SK-N-SH (cell line): ENCODE results near the gene ACSS2. TPM values are rescaled to one million over a fixed set of nuclear protein-coding genes. Genes with fewer than 3 reads are reported as not detected.
A peak's percentile ranks its signal among the peaks of the same experiment; 100 is the strongest.

Source experiments
- CTCF ChIA-PET: fragments of 300-600, 350-600 bp; formaldehyde crosslinking; extraction: SDS; loops from one replicate; lab custom pipeline; 2021; lab: Yijun Ruan, JAX
- POLR2A ChIA-PET: fragments of 350-600 bp; sonication (Branson Sonifier 250); formaldehyde crosslinking; extraction: SDS; loops from one replicate; lab custom pipeline; 2020; ENCODE audit warnings: antibody characterized with exemption, inconsistent platforms; lab: Yijun Ruan, JAX
- DNase-seq: peaks from one replicate; pipeline ENCODE4 v3.0.0; 2012
- H2AFZ ChIP-seq: fragments of 200-600 bp; sonication (generic); 2 replicates; pipeline ENCODE4 v1.8.1; 2016; ENCODE audit warnings: antibody characterized with exemption, mild to moderate bottlenecking, low read depth
- H3F3A ChIP-seq: fragments of 200-600 bp; sonication (generic); replicated peaks from 2 replicates; pipeline ENCODE3; 2016; ENCODE audit warnings: antibody characterized with exemption, mild to moderate bottlenecking; ENCODE audit not compliant: insufficient read depth
- H3K27ac ChIP-seq, 2 experiments: fragments of 200-500 bp in 1 of 2; fragments of 200-600 bp in 1 of 2; sonication (Bioruptor generic) in 1 of 2; sonication (generic), shearing (Covaris generic) in 1 of 2; 2 replicates each; pipeline versions ENCODE4 v1.5.1 to v1.6.1; 2014 to 2016; ENCODE audit warnings: low read depth in 2 of 2, inconsistent platforms in 1 of 2, low read length in 1 of 2, mild to moderate bottlenecking in 1 of 2, mixed read lengths in 1 of 2
- H3K27me3 ChIP-seq: fragments of 200-600 bp; sonication (generic), shearing (Covaris generic); 2 replicates; pipeline ENCODE4 v1.6.1; 2016; ENCODE audit warnings: mixed run types; ENCODE audit not compliant: insufficient read depth
- H3K36me3 ChIP-seq, 2 experiments: fragments of 200-500 bp in 1 of 2; fragments of 200-600 bp in 1 of 2; sonication (Bioruptor generic) in 1 of 2; sonication (generic) in 1 of 2; replicated peaks in 1 of 2; 2 replicates each; pipeline versions ENCODE3 to v1.5.1; 2014 to 2016; ENCODE audit warnings: low read length in 1 of 2, mild to moderate bottlenecking in 1 of 2; ENCODE audit not compliant: insufficient read depth in 2 of 2, control insufficient read depth in 1 of 2
- H3K4me1 ChIP-seq, 2 experiments: fragments of 200-500 bp in 1 of 2; fragments of 200-600 bp in 1 of 2; sonication (Bioruptor generic) in 1 of 2; sonication (generic), shearing (Covaris generic) in 1 of 2; 2 replicates each; pipeline versions ENCODE4 v1.5.1 to v1.6.1; 2014 to 2016; ENCODE audit warnings: low read depth in 1 of 2, low read length in 1 of 2, mixed run types in 1 of 2; ENCODE audit not compliant: insufficient read depth in 2 of 2, control insufficient read depth in 1 of 2
- H3K4me2 ChIP-seq: fragments of 200-600 bp; sonication (generic), shearing (Covaris generic); 2 replicates; pipeline ENCODE4 v1.6.1; 2017; ENCODE audit warnings: mixed run types
- H3K4me3 ChIP-seq, 2 experiments: fragments of 200-500 bp in 1 of 2; fragments of 200-600 bp in 1 of 2; sonication (Bioruptor generic) in 1 of 2; sonication (generic), shearing (Covaris generic) in 1 of 2; 2 replicates each; pipeline versions ENCODE4 v1.5.1 to v1.8.1; 2014 to 2016; ENCODE audit warnings: low read depth in 2 of 2, inconsistent platforms in 1 of 2, low read length in 1 of 2, mild to moderate bottlenecking in 1 of 2, mixed read lengths in 1 of 2, moderate library complexity in 1 of 2
- H3K79me2 ChIP-seq: fragments of 200-600 bp; sonication (generic); 2 replicates; pipeline ENCODE4 v1.8.1; 2017; ENCODE audit warnings: mild to moderate bottlenecking; ENCODE audit not compliant: insufficient read depth
- H3K9ac ChIP-seq: fragments of 200-600 bp; sonication (generic); 2 replicates; pipeline ENCODE4 v1.6.1; 2017; ENCODE audit warnings: mixed run types
- H3K9me2 ChIP-seq: fragments of 200-600 bp; sonication (generic); 2 replicates; pipeline ENCODE4 v1.6.1; 2017; ENCODE audit warnings: mixed run types
- H3K9me3 ChIP-seq: fragments of 200-600 bp; sonication (generic); 2 replicates; pipeline ENCODE4 v1.6.1; 2017; ENCODE audit warnings: mixed run types, mild to moderate bottlenecking, moderate library complexity
- H4K20me1 ChIP-seq: fragments of 200-600 bp; sonication (generic); 2 replicates; pipeline ENCODE4 v1.6.1; 2017; ENCODE audit warnings: mild to moderate bottlenecking, mixed run types; ENCODE audit not compliant: insufficient read depth
- ELF1 ChIP-seq: IDR thresholded peaks from 2 replicates; pipeline ENCODE4 v1.4.0; 2012
- EP300 ChIP-seq, 2 experiments: IDR thresholded peaks; 2 replicates each; pipeline versions ENCODE4 v1.4.0 to v1.6.1; 2012; ENCODE audit warnings: borderline replicate concordance in 1 of 2, low read depth in 1 of 2, low read length in 1 of 2
- EZH2phosphoT487 ChIP-seq: fragments of 200-600 bp; sonication (generic); IDR thresholded peaks from 2 replicates; pipeline ENCODE4 v1.6.1; 2017; ENCODE audit warnings: low read depth, mixed run types, mild to moderate bottlenecking, antibody characterized with exemption, moderate library complexity, borderline replicate concordance
- FOSL2 ChIP-seq: IDR thresholded peaks from 2 replicates; pipeline ENCODE4 v1.4.0; 2012; ENCODE audit warnings: low read depth, mild to moderate bottlenecking, moderate library complexity, borderline replicate concordance
- FOXJ3 ChIP-seq: sonication (generic); formaldehyde crosslinking; IDR thresholded peaks from 2 replicates; pipeline ENCODE4 v1.5.1; 2020; ENCODE audit warnings: mild to moderate bottlenecking, missing genetic modification reagents
- FOXM1 ChIP-seq: IDR thresholded peaks from 2 replicates; pipeline ENCODE4 v1.4.0; 2012; ENCODE audit warnings: low read depth, mild to moderate bottlenecking
- GABPA ChIP-seq: IDR thresholded peaks from 2 replicates; pipeline ENCODE4 v1.4.0; 2012; ENCODE audit warnings: low read depth, mild to moderate bottlenecking
- GATA2 ChIP-seq: sonication (generic); formaldehyde crosslinking; IDR thresholded peaks from 2 replicates; pipeline ENCODE4 v1.5.0; 2020; ENCODE audit warnings: mild to moderate bottlenecking, missing genetic modification reagents
- JUND ChIP-seq: IDR thresholded peaks from 2 replicates; pipeline ENCODE4 v1.4.0; 2012
- MEF2A ChIP-seq: IDR thresholded peaks from 2 replicates; pipeline ENCODE4 v1.4.0; 2012; ENCODE audit warnings: low read depth, borderline replicate concordance
- MXI1 ChIP-seq: IDR thresholded peaks from 2 replicates; pipeline ENCODE4 v1.6.1; 2012; ENCODE audit warnings: mild to moderate bottlenecking, low read depth, low read length, improper control_type of control experiment
- NRF1 ChIP-seq: IDR thresholded peaks from 2 replicates; pipeline ENCODE4 v1.6.1; 2012; ENCODE audit warnings: low read depth, mild to moderate bottlenecking, low read length
- POLR2AphosphoS5 ChIP-seq: IDR thresholded peaks from 2 replicates; pipeline ENCODE4 v1.6.1; 2012; ENCODE audit warnings: low read depth, low read length
- RCOR1 ChIP-seq: fragments of 150-350 bp; IDR thresholded peaks from 2 replicates; pipeline ENCODE4 v1.6.1; 2017; ENCODE audit warnings: antibody characterized with exemption, low read length
- RFX5 ChIP-seq: IDR thresholded peaks from 2 replicates; pipeline ENCODE4 v1.6.1; 2012; ENCODE audit warnings: mild to moderate bottlenecking, improper control_type of control experiment, low read length
- SIN3A ChIP-seq: IDR thresholded peaks from 2 replicates; pipeline ENCODE4 v1.6.1; 2012; ENCODE audit warnings: low read depth, mild to moderate bottlenecking, low read length, moderate library complexity, borderline replicate concordance
- YY1 ChIP-seq: IDR thresholded peaks from 2 replicates; pipeline ENCODE4 v1.4.0; 2012; ENCODE audit warnings: low read depth, mild to moderate bottlenecking
- WGBS: methylation state at CpG from one replicate; pipeline ENCODE4 v1.1.6; 2017; ENCODE audit warnings: low lambda C conversion rate; 5-methylcytosine and 5-hydroxymethylcytosine counted together
- polyA plus RNA-seq, 3 experiments: library from polyadenylated mRNA; depleted of rRNA; stranded (reverse); fragments of >200 nt; gene quantifications; 2 replicates each; pipeline ENCODE4 v1.2.3, GENCODE V29; 2012
- TF ChIP-seq, protein P1 (sequence below): fragments of 150-350 bp; IDR thresholded peaks from 2 replicates; pipeline ENCODE4 v1.6.1; 2016; ENCODE audit warnings: mild to moderate bottlenecking, low read depth, low read length
- TF ChIP-seq, protein P2 (sequence below): fragments of 150-350 bp; IDR thresholded peaks from 2 replicates; pipeline ENCODE4 v1.6.1; 2017; ENCODE audit warnings: antibody characterized with exemption, low read length, low read depth, borderline replicate concordance
- TF ChIP-seq, protein P3 (sequence below): IDR thresholded peaks from 2 replicates; pipeline ENCODE4 v1.4.0; 2012; ENCODE audit warnings: low read depth
- TF ChIP-seq, protein P4 (sequence below): IDR thresholded peaks from 2 replicates; pipeline ENCODE4 v1.4.0; 2012; ENCODE audit warnings: low read depth, borderline replicate concordance

Gene ACSS2
- polyA plus RNA-seq, 1 of the 3 experiments (the other 2 are of a cell fraction), result 25.5 TPM

DNA sequence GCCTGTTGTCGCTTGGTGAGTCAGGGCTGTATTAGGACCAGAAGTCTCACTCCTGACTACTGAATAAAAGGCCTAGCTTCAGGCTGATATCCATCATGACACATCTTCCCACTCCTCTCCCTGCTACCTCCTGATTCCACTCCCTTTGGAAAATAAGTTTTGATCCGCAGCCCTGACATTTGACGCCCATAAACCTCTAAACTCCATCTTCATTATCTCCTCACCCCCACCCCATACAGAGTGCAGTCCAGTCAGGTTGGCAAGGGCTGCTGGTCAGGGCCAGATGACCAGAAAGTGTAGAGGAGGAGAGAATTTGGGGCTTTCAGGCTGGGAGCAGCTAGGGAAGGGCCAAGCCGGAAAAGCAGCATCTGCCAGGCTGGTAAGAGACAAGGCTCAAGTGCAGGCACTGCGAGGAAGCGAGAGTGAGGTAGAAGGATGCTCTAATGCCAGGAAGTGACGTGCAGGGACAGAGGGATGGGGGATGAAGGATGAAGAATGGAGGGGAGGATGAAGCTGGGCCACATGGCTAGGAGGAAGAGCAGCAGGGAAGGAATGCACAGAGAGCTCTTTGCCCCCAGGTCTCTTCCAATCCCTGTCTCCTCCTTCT lies 5.0 kb upstream of the ACSS2 start:
- Histone ChIP-seq H3K4me2 (peak overlapping the region; percentile 88), H3K9me3 (no peaks in the 10 kb centered on the region), H3K9ac (no peak overlapping the region), H3K9me2 (no peaks in the 10 kb centered on the region), H3K27me3 (no peaks in the 10 kb centered on the region), H3K4me1 (peaks cover 0 to 25% of the 10 kb centered on the region in 2 experiments; a peak in 2 of 4 replicates), H4K20me1 (no peaks in the 10 kb centered on the region), H3F3A (peaks cover 5% of the 10 kb centered on the region), H3K36me3 (no peaks in the 10 kb centered on the region), H3K79me2 (no peaks in the 10 kb centered on the region), H3K4me3 (peak overlapping the region; percentile 72 to 74), H2AFZ (no peak overlapping the region), H3K27ac (no peak overlapping the region)
- CTCF ChIA-PET, result interaction anchor here (1.2 to 6.1 kb wide), 8 partner anchors 18 to 398 kb away, joined by 3 to 49 read pairs (median 6); no protein-coding TSS in a partner anchor
- TF ChIP-seq MXI1 (no peak), EZH2phosphoT487 (no peak), SIN3A (no peak)
- TF ChIP-seq, protein P1, sequence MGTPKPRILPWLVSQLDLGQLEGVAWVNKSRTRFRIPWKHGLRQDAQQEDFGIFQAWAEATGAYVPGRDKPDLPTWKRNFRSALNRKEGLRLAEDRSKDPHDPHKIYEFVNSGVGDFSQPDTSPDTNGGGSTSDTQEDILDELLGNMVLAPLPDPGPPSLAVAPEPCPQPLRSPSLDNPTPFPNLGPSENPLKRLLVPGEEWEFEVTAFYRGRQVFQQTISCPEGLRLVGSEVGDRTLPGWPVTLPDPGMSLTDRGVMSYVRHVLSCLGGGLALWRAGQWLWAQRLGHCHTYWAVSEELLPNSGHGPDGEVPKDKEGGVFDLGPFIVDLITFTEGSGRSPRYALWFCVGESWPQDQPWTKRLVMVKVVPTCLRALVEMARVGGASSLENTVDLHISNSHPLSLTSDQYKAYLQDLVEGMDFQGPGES, result no peak
- POLR2A ChIA-PET, result no interaction called here
- 98% methylated on average over 7 of the region's 7 CpGs for WGBS
- no peak for DNase-seq

DNA sequence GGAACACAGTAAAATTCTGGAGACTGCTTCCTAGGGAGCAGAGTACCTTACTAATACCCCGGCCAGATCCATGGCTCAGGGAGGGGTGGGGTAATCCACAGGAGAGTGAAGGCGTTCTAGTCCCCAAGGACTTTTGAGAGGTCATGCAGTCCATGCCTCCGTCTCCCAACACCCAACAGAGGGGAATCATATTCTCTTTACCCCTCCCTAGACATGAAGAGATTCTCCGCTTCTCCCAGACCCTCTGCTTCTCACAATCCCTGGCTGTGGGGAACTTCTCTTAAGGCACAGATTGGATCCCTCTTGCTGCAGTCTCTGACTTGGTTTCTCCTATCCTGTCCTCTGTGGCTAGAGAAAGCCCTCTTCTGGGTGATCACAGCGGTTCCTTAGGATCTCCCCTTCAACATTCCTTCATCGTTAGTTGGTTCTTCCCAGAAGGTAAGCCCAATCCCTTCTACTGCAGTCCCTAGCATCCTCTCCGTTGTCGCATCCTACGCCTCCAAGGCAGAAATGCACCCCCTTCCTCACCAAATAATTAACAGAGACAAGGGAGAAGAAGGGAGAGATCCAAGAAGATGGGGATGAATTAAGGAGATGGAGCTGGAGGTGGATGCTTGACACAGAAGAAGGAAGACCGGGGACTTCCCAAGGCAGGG lies 4.3 kb upstream of the ACSS2 start:
- no peaks in the 10 kb centered on the region for H3K9me2 ChIP-seq
- no peaks in the 10 kb centered on the region for H3K9me3 ChIP-seq
- no peaks in the 10 kb centered on the region for H4K20me1 ChIP-seq
- peak overlapping the region in 1 of 2 experiments; percentile 58; a peak in 1 of 4 replicates for H3K27ac ChIP-seq
- H3K4me2 ChIP-seq, result peak overlapping the region; percentile 88
- H2AFZ ChIP-seq, result peak overlapping the region; percentile 95
- no peaks in the 10 kb centered on the region for H3K36me3 ChIP-seq
- peak overlapping the region; percentile 70 for H3K9ac ChIP-seq
- ChIA-PET CTCF (interaction anchor here (0.5 to 6.1 kb wide), 18 partner anchors 8 to 398 kb away, joined by 3 to 61 read pairs (median 6); partner anchors contain the start of genes GSS and MYH7B), POLR2A (interaction anchor here (1.1 kb wide), 1 partner anchor 84 kb away, joined by 8 read pairs; the partner anchor contains the start of genes GSS and MYH7B)
- peak overlapping the region; percentile 72 to 74 for H3K4me3 ChIP-seq
- no peak for TF ChIP-seq ELF1
- TF ChIP-seq, protein P1, result no peak
- TF ChIP-seq NRF1, result no peak
- no peak for TF ChIP-seq GABPA
- TF ChIP-seq, protein P2, sequence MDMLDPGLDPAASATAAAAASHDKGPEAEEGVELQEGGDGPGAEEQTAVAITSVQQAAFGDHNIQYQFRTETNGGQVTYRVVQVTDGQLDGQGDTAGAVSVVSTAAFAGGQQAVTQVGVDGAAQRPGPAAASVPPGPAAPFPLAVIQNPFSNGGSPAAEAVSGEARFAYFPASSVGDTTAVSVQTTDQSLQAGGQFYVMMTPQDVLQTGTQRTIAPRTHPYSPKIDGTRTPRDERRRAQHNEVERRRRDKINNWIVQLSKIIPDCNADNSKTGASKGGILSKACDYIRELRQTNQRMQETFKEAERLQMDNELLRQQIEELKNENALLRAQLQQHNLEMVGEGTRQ, result no peak
- no peak for TF ChIP-seq EP300 (IDR thresholded peaks at IDR 0.05; ENCODE audit: borderline replicate concordance in 1 of 2, low read depth in 1 of 2, low read length in 1 of 2)
- TF ChIP-seq, protein P3, sequence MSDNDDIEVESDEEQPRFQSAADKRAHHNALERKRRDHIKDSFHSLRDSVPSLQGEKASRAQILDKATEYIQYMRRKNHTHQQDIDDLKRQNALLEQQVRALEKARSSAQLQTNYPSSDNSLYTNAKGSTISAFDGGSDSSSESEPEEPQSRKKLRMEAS, result no peak
- no peak for TF ChIP-seq JUND
- no peak for TF ChIP-seq FOSL2
- no peak for TF ChIP-seq RFX5
- no peak for TF ChIP-seq FOXJ3 (CRISPR knock-in tag)
- no peak for TF ChIP-seq MEF2A
- TF ChIP-seq, protein P4, sequence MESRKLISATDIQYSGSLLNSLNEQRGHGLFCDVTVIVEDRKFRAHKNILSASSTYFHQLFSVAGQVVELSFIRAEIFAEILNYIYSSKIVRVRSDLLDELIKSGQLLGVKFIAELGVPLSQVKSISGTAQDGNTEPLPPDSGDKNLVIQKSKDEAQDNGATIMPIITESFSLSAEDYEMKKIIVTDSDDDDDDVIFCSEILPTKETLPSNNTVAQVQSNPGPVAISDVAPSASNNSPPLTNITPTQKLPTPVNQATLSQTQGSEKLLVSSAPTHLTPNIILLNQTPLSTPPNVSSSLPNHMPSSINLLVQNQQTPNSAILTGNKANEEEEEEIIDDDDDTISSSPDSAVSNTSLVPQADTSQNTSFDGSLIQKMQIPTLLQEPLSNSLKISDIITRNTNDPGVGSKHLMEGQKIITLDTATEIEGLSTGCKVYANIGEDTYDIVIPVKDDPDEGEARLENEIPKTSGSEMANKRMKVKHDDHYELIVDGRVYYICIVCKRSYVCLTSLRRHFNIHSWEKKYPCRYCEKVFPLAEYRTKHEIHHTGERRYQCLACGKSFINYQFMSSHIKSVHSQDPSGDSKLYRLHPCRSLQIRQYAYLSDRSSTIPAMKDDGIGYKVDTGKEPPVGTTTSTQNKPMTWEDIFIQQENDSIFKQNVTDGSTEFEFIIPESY, result no peak
- TF ChIP-seq YY1, result no peak
- no peak; the same call in 1 of the 2 replicates for TF ChIP-seq MXI1
- no peak for TF ChIP-seq RCOR1
- TF ChIP-seq FOXM1, result no peak
- no peak for TF ChIP-seq GATA2
- TF ChIP-seq POLR2AphosphoS5, result no peak
- 23% methylated on average over 10 of the region's 10 CpGs for WGBS
- H3K79me2 ChIP-seq, result peaks cover 3% of the 10 kb centered on the region; the same call in 1 of the 2 replicates
- peak; percentile 33 for DNase-seq
- H3K4me1 ChIP-seq, result peaks cover 0 to 25% of the 10 kb centered on the region in 2 experiments; a peak in 2 of 4 replicates
- no peaks in the 10 kb centered on the region for H3K27me3 ChIP-seq
- peaks cover 5% of the 10 kb centered on the region for H3F3A ChIP-seq
